NCI-H146 treated with DMSO at 0.1 percent for 48 hours (cell line): ENCODE measurements around the gene PEX6.
"Not testable (repeated sequence)": the region's sequence is repeated elsewhere in the genome, so short reads cannot be mapped to it uniquely, and the experiment has no call there.

Experiments used
- DNase-seq: peaks from one replicate; lab custom pipeline; 2025; ENCODE audit not compliant: unreplicated experiment; lab: John Stamatoyannopoulos, UW

The PEX6 gene

GRCh38 chr6:42968126-42968701 lies 10.8 kb downstream of the PEX6 start:
- no peak for DNase-seq

- DNase-seq = no peak
Measured at GRCh38 chr6:42967228-42967627, 11.8 kb downstream of the PEX6 start.

- no peak for DNase-seq
Measured at GRCh38 chr6:42966571-42966970, 12.4 kb downstream of the PEX6 start.

- no peak for DNase-seq
Measured at GRCh38 chr6:42963855-42964605, 15.0 kb downstream of the PEX6 start.

GRCh38 chr6:42963179-42963854 lies 15.7 kb downstream of the PEX6 start:
- DNase-seq = no peak

GRCh38 chr6:42962502-42963178 lies 16.3 kb downstream of the PEX6 start:
- DNase-seq = no peak

- DNase-seq = no peak
Measured at GRCh38 chr6:42962096-42962495, 16.9 kb downstream of the PEX6 start.

- DNase-seq = no peak
Measured at GRCh38 chr6:42961020-42961470, 17.9 kb downstream of the PEX6 start.

GRCh38 chr6:42960243-42961019 lies 18.6 kb downstream of the PEX6 start, which contains the start of gene GNMT:
Gene GNMT (plus strand): TSS chr6:42960754. CDS start chr6:42960768, 14 bp downstream.
- DNase-seq = peak; percentile 76

GRCh38 chr6:42959917-42960242 lies 19.1 kb downstream of the PEX6 start:
- DNase-seq = no peak

GRCh38 chr6:42958125-42958524 lies 20.9 kb downstream of the PEX6 start:
- DNase-seq = no peak

GRCh38 chr6:42954405-42954804 lies 24.6 kb downstream of the PEX6 start:
- DNase-seq = not testable (repeated sequence)

GRCh38 chr6:42952389-42952788 lies 26.6 kb downstream of the PEX6 start:
- no peak for DNase-seq

GRCh38 chr6:42947950-42948349 lies 31.0 kb downstream of the PEX6 start:
- DNase-seq = no peak

- no peak for DNase-seq
Measured at GRCh38 chr6:42942444-42942843, 36.5 kb downstream of the PEX6 start.

GRCh38 chr6:42941356-42941755 lies 37.6 kb downstream of the PEX6 start:
- not testable (repeated sequence) for DNase-seq

- no peak for DNase-seq
Measured at GRCh38 chr6:42940493-42941045, 38.4 kb downstream of the PEX6 start.

- no peak for DNase-seq
Measured at GRCh38 chr6:42939810-42940167, 39.2 kb downstream of the PEX6 start.

- DNase-seq = no peak
Measured at GRCh38 chr6:42938987-42939809, 39.8 kb downstream of the PEX6 start.

- DNase-seq = no peak
Measured at GRCh38 chr6:42938428-42938796, 40.6 kb downstream of the PEX6 start.
